Loucy (cell line): ENCODE results near the gene CDH24.

Source experiments
- H2AFZ ChIP-seq: fragments of 200-600 bp; sonication (generic); 2 replicates; pipeline ENCODE4 v1.6.0; 2016; ENCODE audit warnings: antibody characterized with exemption, mild to moderate bottlenecking, low read length, moderate library complexity
- H3F3A ChIP-seq: fragments of 200-600 bp; 2 replicates; pipeline ENCODE4 v1.6.0; 2016; ENCODE audit warnings: antibody characterized with exemption, low read depth, mild to moderate bottlenecking
- H3K27me3 ChIP-seq: fragments of 200-600 bp; sonication (generic); 2 replicates; pipeline ENCODE4 v1.6.1; 2014; ENCODE audit warnings: low read length, mild to moderate bottlenecking; ENCODE audit not compliant: insufficient read depth, poor library complexity, severe bottlenecking
- H3K36me3 ChIP-seq: fragments of 200-600 bp; sonication (generic); 2 replicates; pipeline ENCODE4 v1.6.1; 2016; ENCODE audit warnings: low read length; ENCODE audit not compliant: insufficient read depth
- H3K4me1 ChIP-seq: fragments of 200-600 bp; sonication (generic); 2 replicates; pipeline ENCODE4 v1.5.1; 2014; ENCODE audit warnings: low read length, mild to moderate bottlenecking; ENCODE audit not compliant: insufficient read depth, poor library complexity, severe bottlenecking
- H3K4me2 ChIP-seq: fragments of 200-600 bp; sonication (generic); 2 replicates; pipeline ENCODE4 v1.6.0; 2014; ENCODE audit warnings: antibody characterized with exemption, low read length, low read depth, mild to moderate bottlenecking; ENCODE audit not compliant: poor library complexity, severe bottlenecking
- H3K4me3 ChIP-seq: fragments of 200-600 bp; sonication (generic); 2 replicates; pipeline ENCODE4 v1.5.1; 2014; ENCODE audit warnings: low read length, mild to moderate bottlenecking, mixed read lengths; ENCODE audit not compliant: poor library complexity, severe bottlenecking
- H3K79me2 ChIP-seq: fragments of 200-600 bp; sonication (generic); 2 replicates; pipeline ENCODE4 v1.6.1; 2014; ENCODE audit warnings: low read length; ENCODE audit not compliant: insufficient read depth
- H3K9ac ChIP-seq: fragments of 200-600 bp; sonication (generic); 2 replicates; pipeline ENCODE4 v1.6.0; 2014; ENCODE audit warnings: mild to moderate bottlenecking, low read depth, low read length, moderate library complexity; ENCODE audit not compliant: poor library complexity, severe bottlenecking
- H3K9me2 ChIP-seq: fragments of 200-600 bp; sonication (generic); replicated peaks from 2 replicates; pipeline ENCODE4 v1.6.1; 2016; ENCODE audit warnings: low read depth, low read length, mixed read lengths
- H3K9me3 ChIP-seq: fragments of 200-600 bp; sonication (generic); 2 replicates; pipeline ENCODE4 v1.6.1; 2014; ENCODE audit warnings: mild to moderate bottlenecking, antibody characterized with exemption, low read length, low read depth; ENCODE audit not compliant: insufficient read depth
- H4K20me1 ChIP-seq: fragments of 200-600 bp; sonication (generic); 2 replicates; pipeline ENCODE4 v1.6.0; 2014; ENCODE audit warnings: antibody characterized with exemption, low read length, mild to moderate bottlenecking; ENCODE audit not compliant: insufficient read depth, poor library complexity, severe bottlenecking
- CTCF ChIP-seq: fragments of 200-600 bp; sonication (generic); conservative IDR thresholded peaks from 2 replicates; pipeline ENCODE4 v1.5.1; 2014; ENCODE audit warnings: mild to moderate bottlenecking, antibody characterized with exemption, low read length
- EZH2phosphoT487 ChIP-seq: fragments of 200-600 bp; IDR thresholded peaks from 2 replicates; pipeline ENCODE4 v1.6.1; 2018; ENCODE audit warnings: antibody characterized with exemption, mild to moderate bottlenecking, moderate library complexity, borderline replicate concordance

The CDH24 gene

DNA sequence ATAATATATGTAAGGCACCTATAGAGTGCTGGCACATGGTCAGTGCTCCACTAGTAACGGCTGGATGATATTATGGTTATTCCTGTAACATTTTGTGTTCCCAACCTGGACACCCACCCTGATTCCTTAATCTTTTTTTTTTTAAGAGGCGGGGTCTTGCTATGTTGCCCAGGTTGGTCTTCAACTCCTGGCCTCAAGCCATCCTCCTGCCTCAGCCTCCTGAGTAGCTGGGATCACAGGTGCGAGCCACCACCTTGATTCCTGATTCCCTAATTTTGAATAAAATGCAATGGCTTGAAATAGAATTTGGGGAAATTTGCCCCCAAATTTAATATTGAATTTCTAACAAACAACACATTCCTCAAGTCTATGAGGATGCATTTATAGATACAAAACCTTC is 54.7 kb downstream of the CDH24 start:
- H2AFZ ChIP-seq: no peak overlapping the region
- H4K20me1 ChIP-seq: no peaks in the 10 kb centered on the region
- TF ChIP-seq CTCF: no peak
- TF ChIP-seq EZH2phosphoT487: no peak
- no peaks in the 10 kb centered on the region for H3K9me2 ChIP-seq
- H3K27me3 ChIP-seq: no peaks in the 10 kb centered on the region
- H3K4me1 ChIP-seq: peaks cover 23% of the 10 kb centered on the region
- no peak overlapping the region for H3K9ac ChIP-seq
- no peak overlapping the region for H3K4me3 ChIP-seq
- peaks cover 15% of the 10 kb centered on the region for H3K79me2 ChIP-seq
- no peak overlapping the region for H3K4me2 ChIP-seq
- no peaks in the 10 kb centered on the region for H3K36me3 ChIP-seq
- H3F3A ChIP-seq: no peaks in the 10 kb centered on the region
- H3K9me3 ChIP-seq: no peaks in the 10 kb centered on the region

DNA sequence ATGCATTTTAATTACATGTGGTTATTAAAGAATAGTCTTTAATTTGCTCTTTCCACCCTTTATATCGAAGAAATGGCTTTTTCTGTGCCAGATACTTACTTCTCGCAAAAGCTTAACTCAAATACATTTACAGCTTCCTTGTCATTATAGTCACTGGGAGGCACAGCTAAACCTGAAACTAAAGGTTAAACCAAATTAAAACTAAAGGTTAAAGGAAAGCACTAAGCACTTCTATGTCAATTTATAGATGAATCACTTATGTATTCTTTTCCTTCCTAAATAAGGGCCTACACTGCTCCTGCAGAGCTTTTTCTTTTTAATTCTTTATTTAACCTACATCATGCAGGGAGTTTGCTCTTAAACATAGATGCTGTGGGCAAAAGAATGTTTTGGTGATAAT is 56.5 kb downstream of the CDH24 start:
- H3K4me1 ChIP-seq: peaks cover 11% of the 10 kb centered on the region
- no peaks in the 10 kb centered on the region for H3K36me3 ChIP-seq
- no peaks in the 10 kb centered on the region for H4K20me1 ChIP-seq
- no peak overlapping the region for H2AFZ ChIP-seq
- no peaks in the 10 kb centered on the region for H3F3A ChIP-seq
- H3K9ac ChIP-seq: no peak overlapping the region
- H3K4me3 ChIP-seq: no peak overlapping the region
- no peak overlapping the region for H3K4me2 ChIP-seq
- TF ChIP-seq CTCF (no peak), EZH2phosphoT487 (no peak)
- no peaks in the 10 kb centered on the region for H3K9me2 ChIP-seq
- peaks cover 2% of the 10 kb centered on the region for H3K79me2 ChIP-seq
- no peaks in the 10 kb centered on the region for H3K9me3 ChIP-seq
- no peaks in the 10 kb centered on the region for H3K27me3 ChIP-seq

DNA sequence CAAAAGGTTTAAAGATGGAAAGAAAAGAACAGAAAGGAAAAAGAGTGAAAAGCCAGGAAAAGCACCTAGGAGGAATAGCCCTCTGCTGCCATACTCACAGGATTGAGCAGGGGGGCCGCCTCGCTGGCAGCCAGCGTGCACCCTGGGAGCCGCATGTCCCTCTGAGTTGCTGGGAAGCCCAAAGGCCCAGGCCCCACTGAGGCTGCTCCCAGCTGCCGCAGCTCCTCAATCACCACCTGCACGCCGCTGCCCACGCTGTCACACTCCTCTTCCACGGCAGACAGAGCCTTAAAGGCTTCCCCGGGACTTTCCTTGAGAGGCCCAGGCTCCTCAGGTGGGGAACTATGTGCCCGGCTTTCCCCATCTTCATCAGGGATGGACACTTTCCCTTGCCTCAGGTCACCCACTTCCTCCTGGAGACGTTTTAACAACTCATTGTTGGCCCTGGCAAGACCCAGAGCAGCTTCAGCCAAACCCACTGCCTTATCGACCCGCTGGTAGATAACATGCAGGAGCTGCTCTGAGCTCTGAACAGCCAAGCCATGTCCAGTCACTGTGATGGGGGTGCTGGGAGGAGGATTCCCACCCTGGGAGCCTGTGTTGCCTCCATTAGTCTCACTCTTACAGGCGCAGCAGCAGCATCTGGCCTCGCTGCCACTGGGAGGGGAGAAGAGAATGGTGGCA is 58.8 kb downstream of the CDH24 start:
- no peak overlapping the region for H3K9ac ChIP-seq
- no peak overlapping the region for H3K4me3 ChIP-seq
- peaks cover 3% of the 10 kb centered on the region for H3K4me1 ChIP-seq
- H2AFZ ChIP-seq: no peak overlapping the region
- no peaks in the 10 kb centered on the region for H3K9me2 ChIP-seq
- H3K4me2 ChIP-seq: no peak overlapping the region
- H3F3A ChIP-seq: no peaks in the 10 kb centered on the region
- H3K79me2 ChIP-seq: no peaks in the 10 kb centered on the region
- H3K9me3 ChIP-seq: no peaks in the 10 kb centered on the region
- H4K20me1 ChIP-seq: no peaks in the 10 kb centered on the region
- no peaks in the 10 kb centered on the region for H3K36me3 ChIP-seq
- no peaks in the 10 kb centered on the region for H3K27me3 ChIP-seq
- no peak for TF ChIP-seq CTCF
- TF ChIP-seq EZH2phosphoT487: no peak
